IPS-18a (cell line): Measurements from ENCODE around the gene COX5A.
A peak's percentile ranks its signal among the peaks of the same experiment; 100 is the strongest.
"Not testable (repeated sequence)": the region's sequence is repeated elsewhere in the genome, so short reads cannot be mapped to it uniquely, and the experiment has no call there.

Experiments
- H3K27ac ChIP-seq: one replicate; pipeline ENCODE4 v1.5.1; 2013; ENCODE audit warnings: low read length
- H3K27me3 ChIP-seq: one replicate; pipeline ENCODE4 v1.6.1; 2013; ENCODE audit warnings: mild to moderate bottlenecking, low read length; ENCODE audit not compliant: control insufficient read depth, insufficient read depth
- H3K36me3 ChIP-seq: one replicate; pipeline ENCODE4 v1.6.1; 2013; ENCODE audit warnings: low read depth, low read length; ENCODE audit not compliant: control insufficient read depth
- H3K4me1 ChIP-seq: one replicate; pipeline ENCODE4 v1.6.1; 2013; ENCODE audit warnings: low read depth, low read length; ENCODE audit not compliant: control insufficient read depth
- H3K4me3 ChIP-seq: one replicate; pipeline ENCODE4 v1.5.1; 2013; ENCODE audit warnings: low read length
- H3K9ac ChIP-seq: one replicate; pipeline ENCODE4 v1.6.1; 2013; ENCODE audit warnings: mild to moderate bottlenecking, low read length, moderate library complexity
- H3K9me3 ChIP-seq: one replicate; pipeline ENCODE4 v1.6.1; 2013; ENCODE audit warnings: low read depth, low read length; ENCODE audit not compliant: control insufficient read depth

Gene COX5A

GRCh38 chr15:74894383-74894782 is 43.5 kb downstream of the COX5A start:
- H3K27ac ChIP-seq, H3K27me3 ChIP-seq, H3K9ac ChIP-seq, H3K9me3 ChIP-seq, H3K4me1 ChIP-seq, H3K4me3 ChIP-seq: not testable (repeated sequence)
- H3K36me3 ChIP-seq, result peaks cover 41% of the 10 kb centered on the region

- Histone ChIP-seq H3K36me3 (peaks cover 33% of the 10 kb centered on the region), H3K27ac (no peak overlapping the region)
Observed at GRCh38 chr15:74893627-74894026, 44.2 kb downstream of the COX5A start.

GRCh38 chr15:74892931-74893330 is 44.9 kb downstream of the COX5A start:
- no peaks in the 10 kb centered on the region for H3K9me3 ChIP-seq
- H3K27me3 ChIP-seq, result no peaks in the 10 kb centered on the region
- no peak overlapping the region for H3K9ac ChIP-seq
- H3K27ac ChIP-seq, result no peak overlapping the region
- peaks cover 31% of the 10 kb centered on the region for H3K36me3 ChIP-seq
- H3K4me3 ChIP-seq, result no peak overlapping the region
- no peaks in the 10 kb centered on the region for H3K4me1 ChIP-seq

More at GRCh38 chr15:74893627-74894026, 44.2 kb downstream of the COX5A start:
- Histone ChIP-seq H3K4me3 (no peak overlapping the region), H3K4me1 (no peaks in the 10 kb centered on the region), H3K27me3 (no peaks in the 10 kb centered on the region), H3K9ac (no peak overlapping the region), H3K9me3 (no peaks in the 10 kb centered on the region)

- Histone ChIP-seq H3K4me1 (no peaks in the 10 kb centered on the region), H3K27ac (no peak overlapping the region), H3K27me3 (no peaks in the 10 kb centered on the region), H3K36me3 (peaks cover 27% of the 10 kb centered on the region), H3K4me3 (no peak overlapping the region), H3K9me3 (no peaks in the 10 kb centered on the region), H3K9ac (no peak overlapping the region)
Observed at GRCh38 chr15:74892313-74892712, 45.6 kb downstream of the COX5A start.

GRCh38 chr15:74891469-74891868 is 46.4 kb downstream of the COX5A start:
- Histone ChIP-seq H3K36me3 (peaks cover 22% of the 10 kb centered on the region), H3K27me3 (no peaks in the 10 kb centered on the region), H3K27ac (no peak overlapping the region), H3K4me3 (no peak overlapping the region), H3K9me3 (no peaks in the 10 kb centered on the region), H3K4me1 (no peaks in the 10 kb centered on the region), H3K9ac (no peak overlapping the region)

GRCh38 chr15:74890665-74890960 is 47.3 kb downstream of the COX5A start:
- Histone ChIP-seq H3K4me1 (no peaks in the 10 kb centered on the region), H3K36me3 (peaks cover 22% of the 10 kb centered on the region), H3K9ac (peak overlapping the region; percentile 76), H3K4me3 (peak overlapping the region; percentile 80), H3K27ac (no peak overlapping the region), H3K9me3 (no peaks in the 10 kb centered on the region), H3K27me3 (no peaks in the 10 kb centered on the region)

GRCh38 chr15:74889883-74890664 is 47.8 kb downstream of the COX5A start, which contains the start of gene MPI:
TSS of gene MPI (plus strand) at chr15:74890042. CDS start at chr15:74890074, 32 bp downstream.
- no peak within 1 kb of the TSS for H3K27ac ChIP-seq
- no peaks in the 10 kb centered on the region for H3K27me3 ChIP-seq
- H3K36me3 ChIP-seq, result peaks cover 22% of the 10 kb centered on the region
- peak within 1 kb of the TSS; percentile 76 for H3K9ac ChIP-seq
- peak within 1 kb of the TSS; percentile 80 for H3K4me3 ChIP-seq
- H3K9me3 ChIP-seq, result no peaks in the 10 kb centered on the region
- H3K4me1 ChIP-seq, result no peaks in the 10 kb centered on the region

GRCh38 chr15:74889390-74889882 is 48.4 kb downstream of the COX5A start:
- Histone ChIP-seq H3K4me1 (no peaks in the 10 kb centered on the region), H3K4me3 (peak overlapping the region; percentile 80), H3K27ac (no peak overlapping the region), H3K36me3 (peaks cover 22% of the 10 kb centered on the region), H3K9ac (no peak overlapping the region), H3K27me3 (no peaks in the 10 kb centered on the region), H3K9me3 (no peaks in the 10 kb centered on the region)

GRCh38 chr15:74888716-74889115 is 49.2 kb downstream of the COX5A start:
- no peaks in the 10 kb centered on the region for H3K9me3 ChIP-seq
- no peaks in the 10 kb centered on the region for H3K4me1 ChIP-seq
- no peak overlapping the region for H3K9ac ChIP-seq
- no peaks in the 10 kb centered on the region for H3K27me3 ChIP-seq
- H3K4me3 ChIP-seq, result no peak overlapping the region
- H3K36me3 ChIP-seq, result peaks cover 22% of the 10 kb centered on the region
- H3K27ac ChIP-seq, result no peak overlapping the region

- H3K27ac ChIP-seq, H3K27me3 ChIP-seq, H3K4me3 ChIP-seq, H3K9me3 ChIP-seq, H3K4me1 ChIP-seq, H3K9ac ChIP-seq: not testable (repeated sequence)
- peaks cover 11% of the 10 kb centered on the region for H3K36me3 ChIP-seq
Observed at GRCh38 chr15:74887537-74888193, 50.2 kb downstream of the COX5A start.

- Histone ChIP-seq H3K9me3 (no peaks in the 10 kb centered on the region), H3K27ac (no peak overlapping the region), H3K4me3 (no peak overlapping the region), H3K36me3 (no peaks in the 10 kb centered on the region), H3K9ac (no peak overlapping the region), H3K27me3 (no peaks in the 10 kb centered on the region), H3K4me1 (no peaks in the 10 kb centered on the region)
Observed at GRCh38 chr15:74885461-74885860, 52.4 kb downstream of the COX5A start.
